SK-N-MC (cell line): ENCODE results near the gene MIA2.
"Not testable (repeated sequence)": the region's sequence is repeated elsewhere in the genome, so short reads cannot be mapped to it uniquely, and the experiment has no call there.

Experiments
- DNase-seq: peaks from one replicate; pipeline ENCODE4 v3.0.0-alpha.2; 2011; ENCODE audit warnings: low read depth, low spot score
- H3K27ac ChIP-seq: fragments of 200-600 bp; sonication (generic); 2 replicates; pipeline ENCODE4 v1.5.1; 2016; ENCODE audit warnings: mixed run types
- H3K36me3 ChIP-seq: fragments of 200-600 bp; sonication (generic); 2 replicates; pipeline ENCODE4 v1.6.1; 2017; ENCODE audit warnings: antibody characterized with exemption, low read length, mixed read lengths; ENCODE audit not compliant: insufficient read depth
- H3K4me3 ChIP-seq: fragments of 200-600 bp; sonication (generic); 2 replicates; pipeline ENCODE4 v1.5.1; 2016
- H3K9ac ChIP-seq: fragments of 200-600 bp; sonication (generic); 2 replicates; pipeline ENCODE4 v1.8.0; 2017; ENCODE audit warnings: mixed run types, mixed read lengths; ENCODE audit not compliant: insufficient read length
- H3K9me3 ChIP-seq: fragments of 200-600 bp; sonication (generic); 2 replicates; pipeline ENCODE4 v1.6.1; 2017; ENCODE audit warnings: low read depth, mild to moderate bottlenecking, antibody characterized with exemption, low read length, moderate library complexity, mixed read lengths
- EZH2 ChIP-seq: fragments of 200-600 bp; sonication (generic); IDR thresholded peaks from one replicate; pipeline ENCODE4 v1.6.1; 2017; ENCODE audit warnings: antibody characterized with exemption
- FOXP2 ChIP-seq: optimal IDR thresholded peaks from 2 replicates; pipeline ENCODE3; 2011; ENCODE audit warnings: mild to moderate bottlenecking, moderate library complexity; ENCODE audit not compliant: insufficient read depth; ENCODE audit errors: extremely low read length, control extremely low read depth
- POLR2AphosphoS5 ChIP-seq: IDR thresholded peaks from 2 replicates; pipeline ENCODE4 v1.6.1; 2012; ENCODE audit warnings: mild to moderate bottlenecking, low read depth, low read length, borderline replicate concordance

Gene MIA2

DNA sequence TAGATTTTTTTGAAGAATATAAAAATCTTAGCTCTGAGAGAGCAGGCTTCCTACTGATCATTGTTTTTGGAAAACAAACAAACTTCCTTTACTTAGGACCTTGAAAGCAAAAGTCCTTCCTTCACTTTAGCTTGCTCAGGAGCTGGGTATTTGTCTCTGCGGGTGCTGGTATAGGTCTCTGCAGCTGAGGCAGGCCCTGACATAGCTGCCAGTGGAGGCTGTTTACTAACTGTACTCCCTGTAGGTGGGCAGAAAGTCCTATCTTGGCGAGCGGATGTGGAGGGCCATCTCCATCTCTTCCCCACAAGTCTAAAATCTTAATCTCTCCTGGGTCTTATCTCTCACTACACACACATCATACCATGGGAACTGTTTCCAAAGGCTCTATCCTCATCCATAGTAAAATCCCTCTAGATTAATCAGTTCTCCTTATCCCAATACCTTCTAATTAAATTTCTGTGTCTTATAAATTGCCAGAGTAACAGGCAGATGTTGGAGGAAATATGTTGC lies 4.1 kb upstream of the MIA2 start:
- no peak for DNase-seq
- H3K27ac ChIP-seq = no peak overlapping the region
- TF ChIP-seq POLR2AphosphoS5 (no peak), EZH2 (no peak), FOXP2 (no peak)

DNA sequence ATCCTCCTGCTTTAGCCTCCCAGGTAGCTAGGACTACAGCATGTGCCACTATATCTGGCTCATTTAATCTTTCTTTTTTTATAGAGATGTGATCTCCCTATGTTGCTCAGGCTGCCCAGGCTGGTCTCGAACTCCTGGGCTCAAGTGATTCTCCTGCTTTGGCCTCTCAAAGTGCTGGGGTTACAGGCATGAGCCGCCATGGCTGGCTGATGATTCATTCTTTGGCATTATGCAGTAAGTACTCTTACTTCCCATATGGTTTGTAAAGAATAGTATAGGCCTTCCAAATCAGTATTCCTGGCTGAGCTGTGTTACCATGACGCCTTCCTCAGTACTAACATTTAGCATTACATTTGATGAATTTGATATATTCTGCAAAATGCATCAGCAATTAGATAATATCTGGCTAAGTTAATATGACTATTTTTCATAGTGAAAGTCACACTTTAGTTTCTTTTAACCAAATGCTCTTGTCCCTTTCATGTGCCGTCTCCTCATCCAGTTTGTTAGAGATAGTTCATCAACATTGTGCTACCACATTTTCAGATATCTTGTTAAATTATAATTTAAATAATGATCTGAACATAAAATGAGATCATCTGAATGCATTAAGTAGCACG lies 3.2 kb upstream of the MIA2 start:
- no peak overlapping the region for H3K27ac ChIP-seq
- H3K4me3 ChIP-seq = no peak overlapping the region
- DNase-seq = no peak
- H3K9me3 ChIP-seq = no peaks in the 10 kb centered on the region
- TF ChIP-seq POLR2AphosphoS5 = no peak
- H3K36me3 ChIP-seq = no peaks in the 10 kb centered on the region
- no peak overlapping the region for H3K9ac ChIP-seq

More for the DNA sequence above, 4.1 kb upstream of the MIA2 start:
- Histone ChIP-seq H3K9me3 (no peaks in the 10 kb centered on the region), H3K36me3 (no peaks in the 10 kb centered on the region), H3K4me3 (no peak overlapping the region), H3K9ac (no peak overlapping the region)

DNA sequence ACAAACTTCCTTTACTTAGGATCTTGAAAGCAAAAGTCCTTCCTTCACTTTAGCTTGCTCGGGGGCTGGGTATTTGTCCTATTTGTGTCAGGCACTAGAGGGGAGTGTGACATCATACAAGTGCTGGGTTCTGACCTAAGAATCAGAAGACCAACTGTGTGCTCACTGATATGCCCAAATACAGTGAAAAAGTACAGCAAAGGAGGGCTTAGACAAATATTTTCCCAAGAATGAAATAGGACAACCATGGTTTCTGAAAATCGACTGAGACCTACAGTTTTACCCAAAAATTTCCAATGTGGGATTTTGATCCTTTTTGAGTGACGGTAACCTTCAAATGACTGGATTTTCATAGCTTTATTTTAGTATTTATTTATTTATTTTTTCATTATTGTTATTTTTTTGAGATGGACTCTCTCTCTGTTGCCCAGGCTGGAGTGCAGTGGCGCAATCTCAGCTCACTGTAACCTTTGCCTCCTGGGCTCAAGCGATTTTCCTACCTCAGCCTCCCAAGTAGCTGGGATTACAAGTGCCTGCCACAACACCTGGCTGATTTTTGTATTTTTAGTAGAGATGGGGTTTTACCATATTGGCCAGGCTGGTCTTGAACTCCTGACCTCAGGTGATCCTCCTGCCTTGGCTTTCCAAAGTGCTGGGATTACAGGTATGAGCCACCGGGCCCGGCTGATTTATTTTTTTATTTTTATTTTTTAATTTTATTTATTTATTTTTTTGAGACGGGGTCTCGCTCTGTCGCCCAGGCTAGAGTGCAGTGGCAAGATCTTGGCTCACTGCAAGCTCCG lies 1.8 kb upstream of the MIA2 start:
- not testable (repeated sequence) for H3K9me3 ChIP-seq, H3K27ac ChIP-seq, DNase-seq

DNA sequence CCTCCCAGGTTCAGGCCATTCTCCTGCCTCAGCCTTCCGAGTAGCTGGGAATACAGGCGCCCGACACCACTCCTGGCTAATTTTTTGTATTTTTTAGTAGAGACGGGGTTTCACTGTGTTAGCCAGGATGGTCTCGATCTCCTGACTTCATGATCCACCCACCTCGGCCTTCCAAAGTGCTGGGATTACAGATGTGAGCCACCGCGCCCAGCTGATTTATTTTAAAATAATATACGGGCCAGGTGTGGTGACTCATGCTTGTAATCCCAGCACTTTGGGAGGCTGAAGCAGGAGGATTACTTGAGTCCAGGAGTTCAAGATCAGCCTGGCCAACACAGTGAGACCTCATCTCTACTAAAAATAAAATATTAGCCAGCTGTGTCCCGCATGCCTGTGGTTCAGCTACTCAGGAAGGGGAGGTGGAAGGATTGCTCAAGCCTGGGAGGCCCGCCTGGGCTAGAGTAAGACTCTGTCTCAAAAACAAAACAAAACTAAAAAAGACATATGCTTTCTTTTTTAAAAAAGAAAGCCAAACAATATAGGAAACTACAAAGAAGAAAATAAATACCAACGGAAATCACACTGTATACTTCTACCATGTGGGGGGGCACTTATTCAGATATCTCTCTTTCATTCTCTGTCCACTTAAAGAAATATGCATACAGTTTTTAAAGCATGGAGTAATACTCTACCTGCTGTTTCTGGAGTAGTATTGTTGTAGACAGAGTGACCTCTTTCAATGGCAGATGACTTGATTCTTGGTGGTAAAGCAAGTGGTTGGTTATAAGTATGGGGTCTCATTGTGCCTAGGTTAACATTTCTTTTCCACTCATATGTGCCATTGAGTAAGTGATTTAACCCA lies 930 bp upstream of the MIA2 start:
- no peaks in the 10 kb centered on the region for H3K9me3 ChIP-seq
- no peaks in the 10 kb centered on the region for H3K36me3 ChIP-seq
- TF ChIP-seq EZH2 (no peak), POLR2AphosphoS5 (no peak), FOXP2 (no peak)
- H3K4me3 ChIP-seq = peak overlapping the region; percentile 3; the same call in 1 of the 2 replicates
- H3K27ac ChIP-seq = no peak overlapping the region
- H3K9ac ChIP-seq = peak overlapping the region; percentile 7
- DNase-seq = no peak

More for the DNA sequence above, 1.8 kb upstream of the MIA2 start:
- not testable (repeated sequence) for H3K36me3 ChIP-seq, H3K4me3 ChIP-seq, H3K9ac ChIP-seq

DNA sequence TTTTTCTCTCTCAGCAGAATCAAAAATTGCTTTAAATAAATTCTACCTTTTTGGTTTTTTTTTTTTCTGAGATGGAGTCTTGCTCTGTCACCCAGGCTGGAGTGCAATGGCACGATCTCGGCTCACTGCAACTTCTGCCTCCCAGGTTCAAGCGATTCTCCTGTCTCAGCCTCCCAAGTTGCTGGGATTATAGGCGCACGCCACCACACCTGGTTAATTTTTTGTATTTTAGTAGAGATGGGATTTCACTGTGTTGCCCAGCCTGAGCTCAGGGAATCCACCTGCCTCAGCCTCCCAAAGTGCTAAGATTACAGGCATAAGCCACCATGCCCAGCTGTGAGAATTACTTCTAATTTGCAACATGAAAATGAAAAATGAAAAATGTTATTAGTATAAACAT lies 1.3 kb downstream of the MIA2 start:
- H3K9me3 ChIP-seq, H3K9ac ChIP-seq, H3K4me3 ChIP-seq, H3K27ac ChIP-seq, H3K36me3 ChIP-seq, DNase-seq: not testable (repeated sequence)

DNA sequence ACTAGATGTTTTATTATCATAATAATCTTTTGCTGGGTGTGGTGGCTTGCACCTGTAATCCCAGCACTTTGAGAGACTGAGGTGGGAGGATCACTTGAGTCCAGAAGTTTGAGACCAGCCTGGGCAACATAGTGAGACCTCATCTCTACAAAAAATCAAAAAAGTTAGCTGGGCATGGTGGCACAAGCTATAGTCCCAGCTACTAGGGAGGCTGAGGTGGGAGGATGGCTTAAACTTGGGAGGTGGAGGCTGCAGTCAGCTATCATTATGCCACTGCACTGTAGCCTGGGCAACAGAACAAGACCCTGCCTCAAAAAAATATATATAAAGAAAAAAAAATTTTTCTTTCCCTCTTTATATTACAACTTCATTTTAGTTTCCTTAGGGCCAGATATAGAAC lies 1.8 kb downstream of the MIA2 start:
- not testable (repeated sequence) for DNase-seq, H3K9ac ChIP-seq, H3K27ac ChIP-seq, H3K9me3 ChIP-seq, H3K36me3 ChIP-seq, H3K4me3 ChIP-seq

DNA sequence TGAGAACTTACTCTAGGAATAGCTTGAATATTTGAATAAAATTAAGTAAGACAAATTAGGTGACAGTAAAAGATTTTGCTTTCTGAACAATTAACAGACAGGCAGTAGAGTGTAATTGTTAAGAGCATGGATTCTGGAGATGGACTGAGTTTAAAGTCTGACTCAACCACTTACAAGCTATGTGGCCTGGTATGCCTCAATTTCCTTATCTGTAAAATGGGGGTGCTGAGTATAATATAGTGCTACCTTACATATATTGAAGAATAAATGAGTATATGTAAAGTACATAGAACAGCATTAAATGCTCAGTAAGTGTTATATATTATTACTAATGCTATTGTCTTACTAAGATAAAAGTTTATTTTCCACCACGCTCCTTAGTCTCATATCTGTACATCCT lies 7.1 kb downstream of the MIA2 start:
- Histone ChIP-seq H3K27ac (no peak overlapping the region), H3K36me3 (no peaks in the 10 kb centered on the region), H3K4me3 (no peak overlapping the region), H3K9me3 (no peaks in the 10 kb centered on the region), H3K9ac (no peak overlapping the region)
- no peak for TF ChIP-seq FOXP2
- no peak for TF ChIP-seq POLR2AphosphoS5
- TF ChIP-seq EZH2 = no peak
- DNase-seq = no peak

DNA sequence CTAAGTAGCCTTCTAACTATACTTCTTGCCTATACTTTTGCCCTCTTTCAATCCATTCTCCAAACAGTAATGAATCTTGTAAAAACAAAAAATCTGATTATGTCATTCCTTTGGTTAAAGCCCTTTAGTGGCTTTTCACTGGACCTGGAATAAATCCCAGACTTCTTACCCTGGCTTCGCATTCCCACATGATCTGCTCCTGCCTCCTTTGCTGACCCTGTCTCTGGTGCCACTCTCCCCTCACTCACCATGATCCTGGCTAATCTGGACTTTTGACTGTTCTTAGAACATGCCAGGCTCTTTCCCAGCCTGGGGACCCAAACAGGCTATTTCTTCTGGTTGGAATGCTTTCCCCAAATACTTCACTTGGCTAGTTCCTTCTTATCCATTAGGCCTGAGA lies 7.9 kb downstream of the MIA2 start:
- no peak for DNase-seq
- H3K9ac ChIP-seq = no peak overlapping the region
- no peak for TF ChIP-seq EZH2
- no peak overlapping the region for H3K27ac ChIP-seq
- H3K9me3 ChIP-seq = no peaks in the 10 kb centered on the region
- no peaks in the 10 kb centered on the region for H3K36me3 ChIP-seq
- no peak overlapping the region for H3K4me3 ChIP-seq

DNA sequence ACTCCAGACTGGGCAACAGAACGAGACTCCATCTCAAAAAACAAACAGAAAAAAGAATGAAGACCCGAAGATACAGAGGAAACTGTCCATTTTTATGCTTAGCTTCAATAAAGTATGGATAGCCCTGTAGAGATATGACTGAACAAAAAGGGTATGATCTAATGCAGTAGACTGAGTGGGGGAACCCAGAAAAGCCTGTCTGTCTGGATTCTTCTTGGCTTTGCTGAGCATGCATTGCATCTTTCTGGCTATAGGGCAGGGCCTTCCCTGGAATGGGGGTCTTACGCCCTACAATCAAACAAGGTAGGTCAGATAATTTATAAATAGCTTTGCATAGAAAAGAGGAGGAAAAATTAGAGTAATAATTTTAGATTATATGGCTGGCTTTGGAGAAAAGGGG lies 10.1 kb downstream of the MIA2 start:
- TF ChIP-seq EZH2 (no peak), FOXP2 (no peak), POLR2AphosphoS5 (no peak)
- Histone ChIP-seq H3K27ac (no peak overlapping the region), H3K36me3 (no peaks in the 10 kb centered on the region), H3K9me3 (no peaks in the 10 kb centered on the region), H3K9ac (no peak overlapping the region), H3K4me3 (no peak overlapping the region)
- DNase-seq = no peak
